HG03196 (cell line): ENCODE results near the gene OSBP2.
"Not testable (repeated sequence)": the region's sequence is repeated elsewhere in the genome, so short reads cannot be mapped to it uniquely, and the experiment has no call there.

Experiments
- ATAC-seq: cut with Tn5 transposase; IDR thresholded peaks from one replicate; pipeline ENCODE4 v1.9.1; 2021; ENCODE audit not compliant: unreplicated experiment

OSBP2 gene

GRCh38 chr22:30679895-30680690 is 14.6 kb upstream of the OSBP2 start:
- not testable (repeated sequence) for ATAC-seq

- no peak for ATAC-seq
Measured at GRCh38 chr22:30680991-30681770, 13.5 kb upstream of the OSBP2 start.

- no peak for ATAC-seq
Measured at GRCh38 chr22:30681831-30682230, 12.8 kb upstream of the OSBP2 start.

GRCh38 chr22:30685178-30685577 is 9.5 kb upstream of the OSBP2 start:
- no peak for ATAC-seq

GRCh38 chr22:30687358-30687757 is 7.3 kb upstream of the OSBP2 start:
- ATAC-seq, result no peak

- ATAC-seq, result no peak
Measured at GRCh38 chr22:30689622-30690021, 5.1 kb upstream of the OSBP2 start.

- no peak for ATAC-seq
Measured at GRCh38 chr22:30691204-30691603, 3.5 kb upstream of the OSBP2 start.

- no peak for ATAC-seq
Measured at GRCh38 chr22:30694171-30694639, 469 bp upstream of the OSBP2 start.

- no peak for ATAC-seq
Measured at GRCh38 chr22:30695351-30695851, 727 bp downstream of the OSBP2 start.

GRCh38 chr22:30695871-30696655 is 1.4 kb downstream of the OSBP2 start:
- no peak for ATAC-seq

- ATAC-seq, result no peak
Measured at GRCh38 chr22:30697975-30698374, 3.3 kb downstream of the OSBP2 start.

GRCh38 chr22:30701872-30702271 is 7.2 kb downstream of the OSBP2 start:
- no peak for ATAC-seq

GRCh38 chr22:30702856-30703255 is 8.2 kb downstream of the OSBP2 start:
- ATAC-seq, result no peak

- ATAC-seq, result no peak
Measured at GRCh38 chr22:30704978-30705377, 10.3 kb downstream of the OSBP2 start.

- no peak for ATAC-seq
Measured at GRCh38 chr22:30705710-30706651, 11.3 kb downstream of the OSBP2 start.

- not testable (repeated sequence) for ATAC-seq
Measured at GRCh38 chr22:30709980-30710379, 15.3 kb downstream of the OSBP2 start.

GRCh38 chr22:30712094-30712493 is 17.4 kb downstream of the OSBP2 start:
- no peak for ATAC-seq

GRCh38 chr22:30714062-30714461 is 19.4 kb downstream of the OSBP2 start:
- no peak for ATAC-seq

GRCh38 chr22:30717331-30717921 is 22.8 kb downstream of the OSBP2 start:
- no peak for ATAC-seq

GRCh38 chr22:30717952-30718351 is 23.3 kb downstream of the OSBP2 start:
- ATAC-seq, result no peak
